ENCODE measurements around the gene RAD17. TPM values are rescaled to one million over a fixed set of nuclear protein-coding genes. Genes with fewer than 3 reads are reported as not detected.
"Not testable (repeated sequence)": the region's sequence is repeated elsewhere in the genome, so short reads cannot be mapped to it uniquely, and the experiment has no call there.

The RAD17 gene
- polyA plus RNA-seq, 6 donors from 2014 or later, result 23.4 to 35.3 (median 28.8) TPM

GRCh38 chr5:69416180-69416579, 46.6 kb downstream of the RAD17 start:
- ATAC-seq (ENCODE audit: low read depth in 2 of 2) (no peak), DNase-seq (no peak)
- H3K4me3 Mint-ChIP-seq, result peak overlapping the region in 6 of 8 donors; percentile 61 to 82 (median 74)
- H3K36me3 Mint-ChIP-seq, result peaks cover 6 to 16% of the 10 kb centered on the region in 2 donors
- H3K9me3 Mint-ChIP-seq, result no peaks in the 10 kb centered on the region
- H3K4me1 Mint-ChIP-seq, result peaks cover 0 to 9% (median 0%) of the 10 kb centered on the region in 3 donors
- no peaks in the 10 kb centered on the region for H3K27me3 Mint-ChIP-seq
- peak overlapping the region in 3 of 6 donors; percentile 23 to 63 (median 34) for H3K27ac Mint-ChIP-seq

GRCh38 chr5:69416699-69417098, 47.1 kb downstream of the RAD17 start:
- Mint-ChIP-seq H3K4me3 (peak overlapping the region in 2 of 8 donors; percentile 79 to 82), H3K27me3 (no peaks in the 10 kb centered on the region), H3K27ac (peak overlapping the region in 2 of 6 donors; percentile 23 to 34), H3K9me3 (no peaks in the 10 kb centered on the region), H3K4me1 (peaks cover 0 to 9% (median 0%) of the 10 kb centered on the region in 3 donors), H3K36me3 (peaks cover under 1 to 11% of the 10 kb centered on the region in 2 donors)
- DNase-seq (no peak), ATAC-seq (ENCODE audit: low read depth in 2 of 2) (no peak)

DNA sequence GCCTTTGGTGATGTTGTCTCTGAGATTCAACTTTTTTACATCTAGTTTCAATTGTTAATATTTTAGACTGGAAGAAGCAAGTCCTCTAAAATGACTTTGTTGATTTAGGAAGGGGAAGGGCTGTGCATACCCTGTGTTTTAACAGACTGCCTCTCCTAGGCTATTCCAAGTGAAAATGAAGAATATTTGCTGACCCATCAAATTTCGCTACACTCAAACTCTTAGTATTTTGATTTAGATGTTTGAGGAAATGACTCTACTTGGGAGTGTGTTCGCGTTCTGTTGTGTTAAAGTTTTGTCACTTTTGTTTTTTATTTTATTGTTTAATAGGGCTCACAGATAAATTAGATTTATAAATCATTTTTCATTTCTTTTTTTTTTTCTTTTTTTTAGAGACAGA, 48.9 kb downstream of the RAD17 start:
- DNase-seq (no peak), ATAC-seq (ENCODE audit: low read depth in 2 of 2) (no peak)
- Mint-ChIP-seq H3K27me3 (no peaks in the 10 kb centered on the region), H3K4me3 (no peak overlapping the region), H3K36me3 (peaks cover 0 to 10% of the 10 kb centered on the region in 2 donors), H3K9me3 (peaks cover 0 to 6% (median 6%) of the 10 kb centered on the region in 7 donors), H3K27ac (no peak overlapping the region), H3K4me1 (peaks cover 0 to 9% (median 0%) of the 10 kb centered on the region in 3 donors)

GRCh38 chr5:69431424-69432303, 62.0 kb downstream of the RAD17 start:
- no peaks in the 10 kb centered on the region for H3K9me3 Mint-ChIP-seq
- no peak overlapping the region for H3K27ac Mint-ChIP-seq

GRCh38 chr5:69432412-69433206, 63.0 kb downstream of the RAD17 start:
- no peak overlapping the region for H3K27ac Mint-ChIP-seq
- DNase-seq, result no peak
- no peaks in the 10 kb centered on the region for H3K4me1 Mint-ChIP-seq
- no peaks in the 10 kb centered on the region for H3K36me3 Mint-ChIP-seq
- no peaks in the 10 kb centered on the region for H3K27me3 Mint-ChIP-seq
- no peak overlapping the region for H3K4me3 Mint-ChIP-seq
- no peaks in the 10 kb centered on the region for H3K9me3 Mint-ChIP-seq
- ATAC-seq (ENCODE audit: low read depth in 2 of 2), result no peak

More at GRCh38 chr5:69431424-69432303, 62.0 kb downstream of the RAD17 start:
- no peak for DNase-seq
- ATAC-seq (ENCODE audit: low read depth in 2 of 2), result no peak
- Mint-ChIP-seq H3K4me3 (no peak overlapping the region), H3K36me3 (no peaks in the 10 kb centered on the region), H3K4me1 (no peaks in the 10 kb centered on the region), H3K27me3 (no peaks in the 10 kb centered on the region)

DNA sequence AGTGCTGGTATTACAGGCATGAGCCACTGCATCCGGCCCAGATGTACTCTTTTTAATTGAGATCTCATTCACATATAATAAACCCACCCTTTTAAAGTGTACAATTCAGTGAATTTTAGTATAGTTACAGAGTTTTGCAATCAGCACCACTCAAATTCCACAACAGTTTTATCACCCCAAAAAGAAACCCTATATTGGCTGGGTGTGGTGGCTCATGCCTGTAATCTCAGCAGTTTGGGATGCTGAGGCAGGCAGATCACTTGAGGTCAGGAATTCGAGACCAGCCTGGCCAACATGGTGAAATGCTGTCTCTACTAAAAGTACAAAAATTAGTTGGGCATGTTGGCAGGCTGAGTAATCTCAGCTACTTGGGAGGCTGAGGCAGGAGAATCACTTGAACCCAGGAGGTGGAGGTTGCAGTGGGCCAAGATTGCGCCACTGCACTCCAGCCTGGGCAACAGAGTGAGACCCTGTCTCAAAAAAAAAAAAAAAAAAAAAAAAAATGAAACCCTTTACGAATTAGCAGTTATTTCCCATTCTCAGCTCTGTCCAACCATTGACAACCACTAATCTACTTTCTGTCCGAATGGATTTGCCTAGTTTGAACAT, 65.8 kb downstream of the RAD17 start:
- H3K27ac Mint-ChIP-seq, result peak overlapping the region in 1 of 6 donors; percentile 11
- not testable (repeated sequence) for H3K9me3 Mint-ChIP-seq; H3K4me1 Mint-ChIP-seq; H3K27me3 Mint-ChIP-seq; H3K36me3 Mint-ChIP-seq; H3K4me3 Mint-ChIP-seq; DNase-seq; ATAC-seq (ENCODE audit: low read depth in 2 of 2)

- Mint-ChIP-seq H3K4me3 (no peak overlapping the region), H3K27me3 (peaks cover 0 to 8% (median 1%) of the 10 kb centered on the region in 3 donors), H3K4me1 (no peaks in the 10 kb centered on the region), H3K9me3 (no peaks in the 10 kb centered on the region), H3K36me3 (no peaks in the 10 kb centered on the region), H3K27ac (peak overlapping the region in 1 of 6 donors; percentile 5)
- DNase-seq (no peak), ATAC-seq (ENCODE audit: low read depth in 2 of 2) (no peak)
These were observed 74.6 kb downstream of the RAD17 start for GRCh38 chr5:69444127-69444754.

DNA sequence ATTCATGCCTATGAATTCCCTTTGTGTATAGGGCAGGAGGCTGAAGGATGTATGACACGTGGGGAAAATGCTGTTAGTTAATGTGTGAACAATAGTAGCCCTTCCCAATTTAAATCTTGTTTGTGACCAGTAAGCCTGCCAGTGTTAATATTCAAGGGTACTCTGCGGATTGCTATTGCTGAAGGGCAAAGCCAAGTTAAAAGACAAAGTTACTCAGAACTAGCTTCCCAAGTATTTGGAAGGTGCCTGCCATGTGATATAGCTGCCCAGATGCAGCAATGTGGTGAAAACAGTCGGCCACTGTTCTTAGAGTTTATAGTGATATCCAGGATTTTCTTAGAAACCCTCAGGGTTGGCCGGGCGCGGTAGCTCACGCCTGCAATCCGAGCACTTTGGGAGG, 79.9 kb downstream of the RAD17 start:
- DNase-seq, result no peak
- Mint-ChIP-seq H3K27ac (no peak overlapping the region), H3K4me3 (no peak overlapping the region), H3K27me3 (peaks cover 4 to 8% (median 5%) of the 10 kb centered on the region in 3 donors), H3K4me1 (no peaks in the 10 kb centered on the region), H3K9me3 (no peaks in the 10 kb centered on the region), H3K36me3 (no peaks in the 10 kb centered on the region)
- ATAC-seq (ENCODE audit: low read depth in 2 of 2), result no peak

- Mint-ChIP-seq H3K4me1 (no peaks in the 10 kb centered on the region), H3K4me3 (no peak overlapping the region), H3K9me3 (peaks cover 0 to 4% (median 0%) of the 10 kb centered on the region in 7 donors), H3K36me3 (no peaks in the 10 kb centered on the region), H3K27me3 (peaks cover 8 to 10% (median 8%) of the 10 kb centered on the region in 3 donors), H3K27ac (no peak overlapping the region)
- ATAC-seq (ENCODE audit: low read depth in 2 of 2) (no peak), DNase-seq (no peak)
These were observed 80.5 kb downstream of the RAD17 start for GRCh38 chr5:69450116-69450515.

DNA sequence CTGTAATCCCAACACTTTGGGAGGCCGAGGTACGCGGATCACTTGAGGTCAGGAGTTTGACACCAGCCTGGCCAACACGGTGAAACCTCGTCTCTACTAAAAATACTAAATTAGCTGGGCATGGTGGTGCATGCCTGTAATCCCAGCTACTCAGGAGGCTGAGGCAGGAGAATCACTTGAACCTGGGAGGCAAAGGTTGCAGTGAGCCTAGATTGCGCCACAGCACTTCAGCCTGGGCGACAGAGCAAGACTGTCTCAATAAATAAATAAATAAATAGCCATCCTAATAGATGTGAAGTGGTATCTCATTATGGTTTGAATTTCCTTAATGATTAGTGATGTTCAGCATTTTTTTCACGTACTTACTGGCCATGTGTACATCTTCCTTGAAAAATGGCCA, 80.9 kb downstream of the RAD17 start:
- H3K36me3 Mint-ChIP-seq; ATAC-seq (ENCODE audit: low read depth in 2 of 2); DNase-seq; H3K4me3 Mint-ChIP-seq; H3K9me3 Mint-ChIP-seq; H3K27ac Mint-ChIP-seq; H3K4me1 Mint-ChIP-seq: not testable (repeated sequence)
- H3K27me3 Mint-ChIP-seq, result peaks cover 8 to 10% (median 8%) of the 10 kb centered on the region in 3 donors

DNA sequence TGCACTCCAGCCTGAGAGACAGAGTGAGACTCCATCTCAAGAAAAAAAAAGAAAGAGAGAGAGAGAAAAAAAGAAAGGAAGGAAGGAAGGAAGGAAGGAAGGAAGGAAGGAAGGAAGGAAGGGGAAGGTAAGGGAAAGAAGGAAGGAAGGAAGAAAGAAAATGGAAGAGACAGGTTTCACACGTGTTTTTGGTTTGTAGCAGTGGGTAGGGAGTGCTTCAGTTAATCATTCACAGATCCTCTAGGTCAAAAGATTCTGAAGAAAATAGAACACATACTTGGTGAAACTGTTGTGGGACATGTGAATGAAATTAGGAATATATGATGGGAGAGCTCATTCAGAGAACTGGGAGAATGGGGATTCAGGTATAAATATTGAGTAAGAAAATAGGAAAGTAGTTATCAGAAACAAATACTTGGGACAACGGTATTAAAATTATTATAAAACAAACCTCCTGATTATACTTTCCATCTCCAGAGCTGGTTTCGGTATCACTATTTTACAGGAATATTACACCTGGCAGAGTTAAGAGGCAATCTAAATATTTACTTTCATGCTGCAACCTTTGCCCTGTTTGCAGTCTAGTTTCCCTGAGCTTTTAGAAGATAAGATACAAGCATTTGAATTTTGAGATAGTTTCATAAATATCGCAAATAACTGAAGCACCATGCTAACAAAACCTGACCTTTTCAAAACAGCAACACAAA, 82.5 kb downstream of the RAD17 start:
- Mint-ChIP-seq H3K36me3 (no peaks in the 10 kb centered on the region), H3K27ac (peak overlapping the region in 1 of 6 donors; percentile 52), H3K4me1 (no peaks in the 10 kb centered on the region), H3K27me3 (peaks cover 5 to 15% (median 8%) of the 10 kb centered on the region in 3 donors), H3K4me3 (no peak overlapping the region), H3K9me3 (peaks cover 0 to 10% (median 5%) of the 10 kb centered on the region in 7 donors)
- ATAC-seq (ENCODE audit: low read depth in 2 of 2), result no peak
- no peak for DNase-seq

DNA sequence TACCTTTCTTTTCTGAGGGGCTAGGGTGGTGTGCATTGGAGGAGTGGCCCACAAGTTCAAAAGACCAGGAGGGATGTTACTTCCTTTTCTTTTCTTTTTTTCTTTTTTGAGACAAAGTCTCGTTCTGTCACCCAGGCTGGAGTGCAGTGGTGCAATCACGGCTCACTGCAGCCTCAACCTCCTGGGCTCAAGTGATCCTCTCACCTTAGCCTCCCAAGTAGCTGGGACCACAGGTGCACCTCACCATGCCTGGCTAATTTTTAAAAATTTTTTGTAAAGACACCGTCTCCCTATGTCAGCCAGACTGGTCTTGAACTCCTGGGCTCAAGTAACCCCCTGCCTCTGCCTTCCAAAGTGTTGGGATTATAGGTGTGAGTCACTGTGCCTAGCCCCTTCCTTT, 83.9 kb downstream of the RAD17 start:
- peaks cover 0 to 16% (median 8%) of the 10 kb centered on the region in 3 donors for H3K27me3 Mint-ChIP-seq
- not testable (repeated sequence) for H3K4me3 Mint-ChIP-seq; ATAC-seq (ENCODE audit: low read depth in 2 of 2); H3K36me3 Mint-ChIP-seq; H3K27ac Mint-ChIP-seq; DNase-seq; H3K4me1 Mint-ChIP-seq
- peaks cover 0 to 10% (median 5%) of the 10 kb centered on the region in 7 donors for H3K9me3 Mint-ChIP-seq
